K562 (cell line): ENCODE data around the gene CDC6. TPM values are rescaled to one million over a fixed set of nuclear protein-coding genes. Genes with fewer than 3 reads are reported as not detected.

Source experiments
- CREB3L1 ChIP-seq: fragments of 450-650 bp; IDR thresholded peaks from 2 replicates; pipeline ENCODE4 v1.6.1; 2014; ENCODE audit warnings: low read depth, mild to moderate bottlenecking, moderate library complexity, borderline replicate concordance
- CTCFL ChIP-seq: IDR thresholded peaks from 2 replicates; pipeline ENCODE4 v1.6.1; 2011; ENCODE audit warnings: borderline replicate concordance, low read depth, mild to moderate bottlenecking, moderate library complexity, low read length; ENCODE audit not compliant: insufficient read depth, poor library complexity, severe bottlenecking
- GMEB1 ChIP-seq: fragments of 250-450 bp; sonication (Bioruptor Pico); IDR thresholded peaks from 2 replicates; pipeline ENCODE4 v1.4.0; 2020; ENCODE audit warnings: mild to moderate bottlenecking
- MGA ChIP-seq: fragments of 450-650 bp; IDR thresholded peaks from 2 replicates; pipeline ENCODE4 v1.6.1; 2016; ENCODE audit warnings: mild to moderate bottlenecking, moderate library complexity
- NFIC ChIP-seq: fragments of 450-650 bp; IDR thresholded peaks from 2 replicates; pipeline ENCODE4 v1.6.1; 2017; ENCODE audit warnings: mild to moderate bottlenecking, inconsistent platforms
- POLR2AphosphoS2 ChIP-seq: IDR thresholded peaks from 2 replicates; pipeline ENCODE4 v1.6.1; 2012; ENCODE audit warnings: low read length, improper control_type of control experiment
- ZNF121 ChIP-seq: sonication (generic); formaldehyde crosslinking; conservative IDR thresholded peaks from 2 replicates; pipeline ENCODE4 v1.8.0; 2022; ENCODE audit warnings: missing genetic modification reagents
- ZNF134 ChIP-seq: fragments of 250-450 bp; sonication (Bioruptor Pico); conservative IDR thresholded peaks from 2 replicates; pipeline ENCODE4 v1.4.0; 2020
- ZNF143 ChIP-seq: sonication (generic); formaldehyde crosslinking; IDR thresholded peaks from 2 replicates; pipeline ENCODE4 v1.9.0; 2022; ENCODE audit warnings: mild to moderate bottlenecking, missing genetic modification reagents
- ZNF175 ChIP-seq: fragments of 200-800 bp; sonication (Bioruptor generic); IDR thresholded peaks from 2 replicates; pipeline ENCODE4 v1.6.1; 2016; ENCODE audit warnings: low read depth, mild to moderate bottlenecking, missing genetic modification characterization, missing compliant biosample characterization
- ZNF23 ChIP-seq: fragments of 250-450 bp; sonication (Bioruptor Pico); IDR thresholded peaks from 2 replicates; pipeline ENCODE4 v1.4.0; 2020; ENCODE audit warnings: mild to moderate bottlenecking
- polyA plus RNA-seq, 8 experiments: library from polyadenylated mRNA; depleted of rRNA in 4 of 8; stranded (reverse) in 5 of 8; unstranded in 3 of 8; fragments of >200 nt; fragmentation: Nextera tagmentation in 2 of 8; fragmentation: Illumina TruSeq in 1 of 8; extraction: Ambion mirVana in 2 of 8; extraction: Trizol in 1 of 8; gene quantifications; 2 replicates each; pipeline versions ENCODE4 v1.2.1 to v1.2.3, GENCODE V29; 2011 to 2014; ENCODE audit warnings: inconsistent platforms in 1 of 8, missing spikeins in 1 of 8
- total RNA-seq, 7 experiments: library from RNA; depleted of rRNA in 6 of 7; stranded (reverse); fragments of >200 nt in 6 of 7; fragmentation: Illumina TruSeq in 2 of 7; extraction: Trizol in 2 of 7; gene quantifications; 2 replicates each; pipeline versions ENCODE4 v1.2.1 to v1.2.3, GENCODE V29; 2011 to 2021; ENCODE audit warnings: low replicate concordance in 1 of 7

CDC6 gene
- total and polyA plus RNA-seq, 9 of the 15 experiments (the other 6 are each of a cell fraction or from before 2014, with no cell fraction given): 29.6 to 141 (median 106) TPM

GRCh38 chr17:40286473-40286872 lies 1.2 kb upstream of the CDC6 start (continued):
- TF ChIP-seq CREB3L1: no peak
- TF ChIP-seq ZNF143: no peak
- TF ChIP-seq GMEB1: no peak
- no peak for TF ChIP-seq ZNF23 (CRISPR knock-in tag)
- no peak for TF ChIP-seq NFIC
- no peak for TF ChIP-seq POLR2AphosphoS2
- TF ChIP-seq ZNF121 (CRISPR knock-in tag): no peak
- no peak for TF ChIP-seq MGA
- TF ChIP-seq ZNF175: no peak
- no peak for TF ChIP-seq CTCFL
- no peak for TF ChIP-seq ZNF134 (CRISPR knock-in tag)
